Karpas-422 (cell line): ENCODE results near the gene ATF6B. TPM values are rescaled to one million over a fixed set of nuclear protein-coding genes. Genes with fewer than 3 reads are reported as not detected.

Experiments used
- DNase-seq: peaks from one replicate; pipeline ENCODE4 v3.0.0-alpha.2; 2015
- H2AFZ ChIP-seq: fragments of 200-600 bp; sonication (generic); 2 replicates; pipeline ENCODE4 v1.6.1; 2014; ENCODE audit warnings: antibody characterized with exemption, low read length, mixed read lengths
- H3K27ac ChIP-seq: fragments of 200-600 bp; sonication (generic); 2 replicates; pipeline ENCODE4 v1.5.1; 2014; ENCODE audit warnings: mild to moderate bottlenecking, low read length, moderate library complexity
- H3K27me3 ChIP-seq: fragments of 200-600 bp; sonication (generic); 2 replicates; pipeline ENCODE4 v1.6.1; 2014; ENCODE audit warnings: low read length, mixed read lengths
- H3K36me3 ChIP-seq: fragments of 200-600 bp; sonication (generic); 2 replicates; pipeline ENCODE4 v1.6.1; 2014; ENCODE audit warnings: low read length, mixed read lengths; ENCODE audit not compliant: insufficient read depth
- H3K4me1 ChIP-seq: fragments of 200-600 bp; sonication (generic); 2 replicates; pipeline ENCODE4 v1.6.1; 2014; ENCODE audit warnings: mild to moderate bottlenecking, low read length, mixed read lengths
- H3K4me2 ChIP-seq: fragments of 200-600 bp; sonication (generic); 2 replicates; pipeline ENCODE4 v1.6.1; 2014; ENCODE audit warnings: low read length, low read depth, mild to moderate bottlenecking; ENCODE audit not compliant: poor library complexity, severe bottlenecking
- H3K4me3 ChIP-seq: fragments of 200-600 bp; sonication (generic); 2 replicates; pipeline ENCODE4 v1.5.1; 2014; ENCODE audit warnings: mild to moderate bottlenecking, antibody characterized with exemption, low read length, mixed read lengths
- H3K79me2 ChIP-seq: fragments of 200-600 bp; sonication (generic); 2 replicates; pipeline ENCODE4 v1.6.1; 2014; ENCODE audit warnings: mild to moderate bottlenecking, low read length, mixed read lengths
- H3K9ac ChIP-seq: fragments of 200-600 bp; sonication (generic); 2 replicates; pipeline ENCODE4 v1.6.0; 2014; ENCODE audit warnings: low read length
- H3K9me2 ChIP-seq: fragments of 200-600 bp; sonication (generic), shearing (Covaris generic); replicated peaks from 2 replicates; pipeline ENCODE4 v1.6.0; 2014; ENCODE audit warnings: mild to moderate bottlenecking, low read length, moderate library complexity; ENCODE audit not compliant: insufficient read depth
- H3K9me3 ChIP-seq: fragments of 300-700, 200-600 bp; sonication (generic); 2 replicates; pipeline ENCODE4 v1.6.1; 2014; ENCODE audit warnings: low read length, mixed read lengths
- H4K20me1 ChIP-seq: fragments of 200-600 bp; sonication (generic); 2 replicates; pipeline ENCODE4 v1.6.1; 2014; ENCODE audit warnings: mild to moderate bottlenecking, antibody characterized with exemption, low read length, low read depth; ENCODE audit not compliant: insufficient read depth
- total RNA-seq: library from RNA; depleted of rRNA; stranded (reverse); fragments of >200 nt; shearing (Covaris generic); gene quantifications from 2 replicates; pipeline ENCODE4 v1.2.3, GENCODE V29; 2014; ENCODE audit warnings: low replicate concordance

Gene ATF6B
- total RNA-seq, 1 experiment from 2014 or later, result 51.3 TPM

- H4K20me1 ChIP-seq, result no peaks in the 10 kb centered on the region
- no peaks in the 10 kb centered on the region for H3K9me3 ChIP-seq
- H3K4me1 ChIP-seq, result peaks cover 10% of the 10 kb centered on the region
- DNase-seq, result no peak
- H2AFZ ChIP-seq, result no peak overlapping the region
- H3K27ac ChIP-seq, result no peak overlapping the region
- H3K4me3 ChIP-seq, result no peak overlapping the region
- H3K9ac ChIP-seq, result no peak overlapping the region
- no peaks in the 10 kb centered on the region for H3K9me2 ChIP-seq
- H3K79me2 ChIP-seq, result no peaks in the 10 kb centered on the region
- H3K4me2 ChIP-seq, result no peak overlapping the region
- peaks cover 4% of the 10 kb centered on the region; the same call in 1 of the 2 replicates for H3K36me3 ChIP-seq
- no peaks in the 10 kb centered on the region for H3K27me3 ChIP-seq
These were observed 35.7 kb upstream of the ATF6B start for GRCh38 chr6:32163559-32164258.

DNA sequence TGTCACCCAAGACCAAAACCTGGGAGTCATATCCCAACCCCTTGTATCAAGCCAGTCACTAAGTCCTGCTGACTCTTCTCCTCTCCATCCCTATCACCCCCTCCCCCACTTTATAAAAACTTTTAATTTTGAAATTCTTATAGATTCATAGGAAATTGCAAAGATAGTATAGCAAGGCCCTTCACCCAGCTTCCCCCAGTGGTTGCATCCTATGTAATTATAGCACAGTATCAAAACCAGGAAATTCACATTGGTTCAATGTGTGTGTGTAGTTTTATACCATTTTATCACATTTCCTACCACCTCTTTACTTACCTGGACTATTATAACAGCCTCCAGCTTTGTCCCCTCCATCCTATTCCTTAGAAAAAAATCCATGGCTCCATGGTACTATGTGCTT lies 30.0 kb upstream of the ATF6B start:
- H3K9me3 ChIP-seq, result no peaks in the 10 kb centered on the region
- peaks cover 9% of the 10 kb centered on the region; the same call in 1 of the 2 replicates for H3K36me3 ChIP-seq
- H3K9me2 ChIP-seq, result no peaks in the 10 kb centered on the region
- H2AFZ ChIP-seq, result no peak overlapping the region
- H3K27me3 ChIP-seq, result no peaks in the 10 kb centered on the region
- DNase-seq, result no peak
- H3K4me1 ChIP-seq, result peaks cover 25% of the 10 kb centered on the region
- H3K79me2 ChIP-seq, result peaks cover 10% of the 10 kb centered on the region; the same call in 1 of the 2 replicates
- H3K4me2 ChIP-seq, result no peak overlapping the region
- no peak overlapping the region for H3K27ac ChIP-seq
- no peak overlapping the region for H3K4me3 ChIP-seq
- no peak overlapping the region for H3K9ac ChIP-seq
- H4K20me1 ChIP-seq, result no peaks in the 10 kb centered on the region

- H3K4me1 ChIP-seq, result peaks cover 29% of the 10 kb centered on the region
- no peak overlapping the region for H3K4me3 ChIP-seq
These were observed 28.8 kb upstream of the ATF6B start for GRCh38 chr6:32156891-32157290.

GRCh38 chr6:32154514-32155161 lies 26.6 kb upstream of the ATF6B start:
- Histone ChIP-seq H3K27ac (no peak overlapping the region; the same call in 1 of the 2 replicates), H3K4me3 (peak overlapping the region; percentile 74), H3K4me1 (peaks cover 29% of the 10 kb centered on the region)

More at GRCh38 chr6:32156891-32157290, 28.8 kb upstream of the ATF6B start:
- no peak overlapping the region for H3K4me2 ChIP-seq
- DNase-seq, result no peak
- H3K9ac ChIP-seq, result no peak overlapping the region
- H2AFZ ChIP-seq, result no peak overlapping the region
- H3K9me2 ChIP-seq, result no peaks in the 10 kb centered on the region
- H3K79me2 ChIP-seq, result peaks cover 10% of the 10 kb centered on the region; the same call in 1 of the 2 replicates
- H4K20me1 ChIP-seq, result no peaks in the 10 kb centered on the region
- H3K9me3 ChIP-seq, result no peaks in the 10 kb centered on the region
- no peaks in the 10 kb centered on the region for H3K27me3 ChIP-seq
- peaks cover 9% of the 10 kb centered on the region; the same call in 1 of the 2 replicates for H3K36me3 ChIP-seq
- no peak overlapping the region for H3K27ac ChIP-seq

GRCh38 chr6:32153564-32154513 lies 25.8 kb upstream of the ATF6B start, which contains the start of gene PPT2:
PPT2 (plus strand) TSS chr6:32154141; CDS start chr6:32154595, 454 bp downstream.
- H2AFZ ChIP-seq, result peak within 1 kb of the TSS; percentile 83; the same call in 1 of the 2 replicates
- peak within 1 kb of the TSS; percentile 74 for H3K4me3 ChIP-seq
- H3K9ac ChIP-seq, result peak within 1 kb of the TSS; percentile 80
- H3K27me3 ChIP-seq, result no peaks in the 10 kb centered on the region
- H3K9me3 ChIP-seq, result no peaks in the 10 kb centered on the region
- peaks cover 29% of the 10 kb centered on the region for H3K4me1 ChIP-seq
- peak within 1 kb of the TSS; percentile 80 for H3K4me2 ChIP-seq
- H3K79me2 ChIP-seq, result peaks cover 10% of the 10 kb centered on the region; the same call in 1 of the 2 replicates
- peak; percentile 92 for DNase-seq
- H3K36me3 ChIP-seq, result peaks cover 9% of the 10 kb centered on the region; the same call in 1 of the 2 replicates
- no peaks in the 10 kb centered on the region for H3K9me2 ChIP-seq
- no peak within 1 kb of the TSS; the same call in 1 of the 2 replicates for H3K27ac ChIP-seq
- no peaks in the 10 kb centered on the region for H4K20me1 ChIP-seq

More at GRCh38 chr6:32154514-32155161, 26.6 kb upstream of the ATF6B start:
- peak overlapping the region; percentile 80 for H3K9ac ChIP-seq
- peaks cover 10% of the 10 kb centered on the region; the same call in 1 of the 2 replicates for H3K79me2 ChIP-seq
- no peaks in the 10 kb centered on the region for H3K9me2 ChIP-seq
- H3K27me3 ChIP-seq, result no peaks in the 10 kb centered on the region
- no peaks in the 10 kb centered on the region for H3K9me3 ChIP-seq
- H3K36me3 ChIP-seq, result peaks cover 9% of the 10 kb centered on the region; the same call in 1 of the 2 replicates
- H3K4me2 ChIP-seq, result peak overlapping the region; percentile 80
- peak; percentile 91 for DNase-seq
- H4K20me1 ChIP-seq, result no peaks in the 10 kb centered on the region
- peak overlapping the region; percentile 83; the same call in 1 of the 2 replicates for H2AFZ ChIP-seq

DNA sequence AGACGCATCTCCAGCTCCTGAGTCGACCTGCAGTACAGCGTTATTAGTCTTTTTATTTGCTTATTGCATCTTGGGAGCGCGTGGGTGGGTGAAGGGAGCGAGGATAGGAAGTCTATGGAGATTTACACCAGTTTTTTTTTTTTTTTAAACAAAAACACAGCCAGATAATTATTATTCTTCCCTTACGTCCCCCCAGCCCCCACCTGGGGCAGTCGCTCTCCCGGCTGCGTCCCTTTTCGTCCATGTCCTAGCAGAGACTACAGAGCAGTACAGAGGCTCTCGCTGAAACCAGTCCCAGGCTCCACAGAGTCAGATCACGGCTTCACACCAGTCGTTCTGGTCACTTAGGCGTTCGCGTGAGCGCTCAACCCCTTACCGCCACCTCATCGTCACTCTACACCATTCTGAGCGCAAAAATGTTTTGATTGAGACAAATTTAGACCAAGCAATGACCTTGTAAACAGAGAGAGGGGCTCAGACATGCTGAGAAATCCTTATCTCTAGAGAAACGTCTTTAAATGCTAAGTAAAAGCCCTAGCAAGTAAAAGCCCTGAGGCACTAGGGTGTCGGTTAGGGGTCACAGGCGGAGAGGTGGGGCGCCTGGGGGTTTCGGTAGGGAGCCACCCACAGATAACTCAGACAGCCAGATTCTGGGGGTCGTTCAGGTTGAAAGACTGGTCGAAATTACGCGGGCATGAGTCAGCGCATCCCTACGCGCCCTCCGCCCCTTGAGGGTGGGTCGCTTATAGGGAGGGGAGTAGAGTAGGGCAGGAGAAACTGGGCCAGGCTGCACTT lies 24.9 kb upstream of the ATF6B start:
- Histone ChIP-seq H3K79me2 (peaks cover 10% of the 10 kb centered on the region; the same call in 1 of the 2 replicates), H2AFZ (no peak overlapping the region), H3K27ac (no peak overlapping the region), H3K4me2 (peak overlapping the region; percentile 80), H3K27me3 (no peaks in the 10 kb centered on the region), H3K4me1 (peaks cover 22% of the 10 kb centered on the region), H3K36me3 (peaks cover 4% of the 10 kb centered on the region; the same call in 1 of the 2 replicates), H3K9me2 (no peaks in the 10 kb centered on the region), H3K9ac (peak overlapping the region; percentile 80), H3K9me3 (no peaks in the 10 kb centered on the region), H3K4me3 (peak overlapping the region; percentile 74; the same call in 1 of the 2 replicates), H4K20me1 (no peaks in the 10 kb centered on the region)
- no peak for DNase-seq
